GM21737 (cell line): ENCODE results near the gene BLACAT1.
"Not testable (repeated sequence)": the region's sequence is repeated elsewhere in the genome, so short reads cannot be mapped to it uniquely, and the experiment has no call there.

ENCODE experiments used
- ATAC-seq: cut with Tn5 transposase; IDR thresholded peaks from one replicate; pipeline ENCODE4 v1.9.1; 2021; ENCODE audit warnings: mild to moderate bottlenecking, moderate library complexity; ENCODE audit not compliant: unreplicated experiment

The BLACAT1 gene

DNA sequence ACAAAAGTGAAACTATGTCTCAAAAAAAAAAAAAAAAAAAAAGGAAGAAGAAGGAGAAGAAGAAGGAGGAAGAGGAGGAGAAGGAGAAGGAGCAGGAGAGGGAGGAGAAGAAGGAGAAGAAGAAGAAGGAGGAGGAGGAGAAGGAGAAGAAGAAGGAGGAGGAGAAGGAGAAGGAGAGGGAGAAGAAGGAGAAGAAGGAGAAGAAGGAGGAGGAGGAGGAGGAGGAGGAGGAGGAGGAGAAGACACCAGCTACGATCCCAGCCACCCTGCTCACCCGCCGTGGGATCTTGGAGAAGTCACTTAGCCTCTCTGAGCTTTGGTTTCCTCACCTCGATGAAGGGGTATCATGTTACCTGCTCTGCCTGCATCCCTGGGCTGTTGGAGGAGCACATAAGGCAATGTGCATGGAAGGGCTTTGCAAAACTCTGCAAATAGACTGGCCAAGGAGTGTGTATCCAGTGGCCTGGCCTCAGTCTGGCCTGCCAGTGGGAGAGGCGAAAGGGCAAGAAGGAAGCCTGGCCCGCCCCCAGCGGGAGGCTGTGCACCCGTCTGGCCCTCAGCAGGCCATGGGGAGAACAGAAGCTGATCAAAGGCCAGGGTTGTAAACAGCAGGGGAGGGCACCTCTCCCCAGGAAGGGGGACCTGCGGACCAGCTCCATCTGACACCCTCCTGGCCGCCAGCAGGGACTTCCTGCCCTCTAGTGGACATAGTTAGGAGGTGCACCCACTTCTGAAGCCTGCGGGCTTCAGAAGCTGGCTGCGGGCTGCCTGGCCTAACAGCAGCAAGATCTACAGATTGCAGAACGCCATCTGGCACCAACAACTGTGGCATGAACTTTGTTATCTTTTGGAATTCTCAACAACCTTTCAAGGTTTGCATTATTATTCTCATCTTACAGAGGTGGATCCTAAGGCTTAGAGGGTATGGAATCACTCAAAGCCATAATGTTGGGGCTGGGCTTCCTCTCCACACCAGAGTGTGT is 29.4 kb upstream of the BLACAT1 start:
- no peak for ATAC-seq

DNA sequence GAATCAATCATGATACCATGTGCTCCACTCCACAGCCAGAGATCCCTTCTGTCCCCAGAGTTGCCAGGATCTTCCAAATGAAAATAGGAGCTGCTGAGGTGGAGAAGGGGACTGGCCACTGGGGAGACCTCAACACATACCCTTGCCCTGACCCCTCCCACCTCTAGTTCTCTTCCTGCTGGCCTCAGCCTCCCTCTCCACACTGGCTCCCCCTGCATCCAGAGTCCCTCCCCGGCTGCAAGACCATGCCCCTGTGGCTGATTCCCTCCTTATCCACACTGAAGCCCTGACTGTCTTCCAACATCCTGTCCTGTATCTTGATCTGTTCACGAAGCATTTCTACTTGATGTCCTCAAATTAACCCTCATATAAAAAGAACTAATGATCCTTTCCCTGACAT is 27.5 kb upstream of the BLACAT1 start:
- ATAC-seq, result no peak

DNA sequence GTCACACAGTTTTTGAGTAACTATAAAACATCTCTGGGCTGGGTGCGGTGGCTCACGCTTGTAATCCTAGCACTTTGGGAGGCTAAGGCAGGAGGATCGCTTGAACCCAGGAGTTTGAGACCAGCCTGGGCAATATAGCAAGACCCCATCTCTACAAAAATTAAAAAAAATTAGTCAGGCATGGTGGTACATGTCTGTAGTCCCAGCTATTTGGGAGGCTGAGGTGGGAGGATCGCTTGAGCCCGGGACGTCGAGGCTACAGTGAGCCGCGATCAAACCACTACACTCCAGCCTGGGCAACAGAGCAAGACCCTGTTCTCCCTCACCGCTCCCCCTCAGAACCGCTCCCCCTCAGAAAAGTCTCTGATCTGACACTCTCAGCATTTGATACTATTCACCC is 26.7 kb upstream of the BLACAT1 start:
- ATAC-seq, result not testable (repeated sequence)

DNA sequence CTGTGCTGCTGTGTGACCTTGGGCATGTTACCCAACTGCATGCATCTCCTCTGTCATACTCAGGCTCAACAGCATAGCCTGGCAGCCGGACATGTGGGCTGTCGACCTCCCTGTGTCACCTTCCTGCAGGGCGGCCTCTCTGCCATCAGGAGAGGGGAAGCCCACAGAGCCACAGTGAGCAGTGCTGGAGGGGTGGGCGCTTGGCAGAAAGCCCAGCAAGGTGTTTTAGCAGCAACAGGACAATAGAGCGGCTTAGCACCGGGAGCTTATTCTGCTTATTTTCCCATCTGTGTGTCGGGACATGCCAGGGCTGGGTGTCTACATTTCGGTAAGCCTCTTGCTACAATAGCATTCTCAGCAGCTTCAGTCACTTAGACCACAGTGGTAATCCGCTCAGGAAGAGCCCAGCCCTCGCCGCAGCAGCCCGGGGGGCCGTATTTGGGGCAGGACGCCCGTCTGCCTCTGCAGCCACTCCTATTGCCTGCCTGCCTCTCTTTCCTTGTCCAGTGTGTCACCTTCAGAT is 25.8 kb upstream of the BLACAT1 start:
- no peak for ATAC-seq

DNA sequence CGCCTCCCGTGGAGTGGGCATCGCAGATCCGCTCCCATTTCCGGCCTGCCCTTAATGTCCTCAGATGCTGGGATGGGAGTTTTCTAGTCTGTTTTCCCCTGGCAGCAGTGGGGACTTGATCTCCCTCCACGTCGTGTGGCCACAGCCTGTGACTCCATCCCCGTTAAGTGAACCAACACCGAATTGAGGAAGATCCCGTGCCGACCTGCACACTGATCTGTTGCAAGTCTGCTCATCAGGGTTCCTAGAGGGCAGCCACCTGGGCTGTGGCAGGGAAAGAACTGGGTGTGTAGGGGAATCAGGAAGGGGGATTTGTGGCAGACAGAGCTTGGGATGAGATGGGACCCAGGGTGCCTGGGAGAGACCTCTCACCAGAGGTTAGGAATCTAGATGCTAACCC is 25.4 kb upstream of the BLACAT1 start:
- ATAC-seq, result no peak

DNA sequence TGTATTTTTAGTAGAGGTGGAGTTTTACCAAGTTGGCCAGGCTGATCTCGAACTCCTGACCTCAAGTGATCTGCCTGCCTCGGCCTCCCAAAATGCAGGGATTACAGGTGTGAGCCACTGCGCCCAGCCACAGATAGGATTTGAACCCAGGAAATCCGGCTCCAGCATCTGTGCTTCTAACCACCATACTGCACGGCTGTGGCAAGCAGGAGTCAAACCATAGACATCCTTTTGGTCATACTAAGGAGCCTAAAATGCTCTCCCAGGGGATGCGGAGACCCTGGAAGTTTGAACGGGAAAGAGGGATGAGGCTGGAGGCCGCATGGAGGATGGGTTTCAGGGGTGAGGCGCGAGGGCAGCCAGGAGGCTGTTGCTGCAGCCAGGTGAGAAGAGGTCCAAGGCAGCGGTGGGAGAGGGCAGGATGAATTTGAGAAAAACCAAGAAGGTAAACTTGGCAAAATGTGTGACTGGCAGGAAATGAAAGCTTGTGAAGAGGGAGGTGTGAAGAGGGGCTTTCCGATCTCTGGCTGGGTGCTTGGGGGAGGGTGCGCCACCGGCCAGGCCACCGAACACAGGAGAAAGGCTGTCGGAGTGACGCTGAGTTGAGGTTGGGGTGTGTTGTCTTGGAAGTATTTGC is 24.6 kb upstream of the BLACAT1 start:
- ATAC-seq, result no peak

DNA sequence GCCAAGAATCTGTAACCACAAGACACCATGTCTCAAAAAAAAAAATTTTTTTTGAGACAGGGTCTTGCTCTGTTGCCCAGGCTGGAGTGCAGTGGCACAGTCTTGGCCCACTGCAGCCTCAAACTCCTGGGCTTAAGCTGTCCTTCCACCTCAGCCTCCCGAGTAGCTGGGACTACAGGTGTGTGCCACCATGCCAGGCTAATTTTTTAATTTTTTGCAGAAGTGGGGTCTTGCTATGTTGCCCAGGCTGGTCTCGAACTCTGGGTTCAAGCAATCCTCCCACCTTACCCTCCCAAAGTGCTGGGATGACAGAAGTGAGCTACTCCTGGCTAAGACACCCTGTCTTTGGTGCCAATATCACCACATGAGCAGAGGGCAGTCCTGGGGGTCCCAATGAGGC is 23.1 kb upstream of the BLACAT1 start:
- ATAC-seq, result not testable (repeated sequence)

DNA sequence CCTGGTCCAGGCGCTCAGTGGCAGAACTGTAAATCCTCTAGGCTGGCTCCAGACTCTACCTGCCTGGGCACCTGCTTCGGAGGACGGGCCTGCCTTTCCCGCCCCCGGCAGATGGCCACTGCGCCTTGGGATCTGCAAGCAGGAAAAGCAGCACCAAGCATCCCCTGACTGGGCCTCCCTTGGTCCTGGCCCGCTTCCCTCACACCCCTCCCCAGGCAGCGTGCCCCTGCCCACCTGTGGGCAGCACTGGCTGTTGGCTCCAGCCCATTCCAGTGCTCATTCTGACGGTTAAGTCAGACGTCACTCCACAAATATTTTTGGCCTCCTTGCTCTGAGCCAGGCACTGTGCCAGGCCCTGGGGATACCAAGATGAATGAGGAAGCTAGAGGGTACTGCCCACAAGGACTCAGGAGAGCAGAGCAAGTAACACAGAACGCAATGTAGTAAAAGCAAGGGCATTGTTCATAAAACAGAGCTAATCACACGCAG is 22.0 kb upstream of the BLACAT1 start:
- no peak for ATAC-seq

DNA sequence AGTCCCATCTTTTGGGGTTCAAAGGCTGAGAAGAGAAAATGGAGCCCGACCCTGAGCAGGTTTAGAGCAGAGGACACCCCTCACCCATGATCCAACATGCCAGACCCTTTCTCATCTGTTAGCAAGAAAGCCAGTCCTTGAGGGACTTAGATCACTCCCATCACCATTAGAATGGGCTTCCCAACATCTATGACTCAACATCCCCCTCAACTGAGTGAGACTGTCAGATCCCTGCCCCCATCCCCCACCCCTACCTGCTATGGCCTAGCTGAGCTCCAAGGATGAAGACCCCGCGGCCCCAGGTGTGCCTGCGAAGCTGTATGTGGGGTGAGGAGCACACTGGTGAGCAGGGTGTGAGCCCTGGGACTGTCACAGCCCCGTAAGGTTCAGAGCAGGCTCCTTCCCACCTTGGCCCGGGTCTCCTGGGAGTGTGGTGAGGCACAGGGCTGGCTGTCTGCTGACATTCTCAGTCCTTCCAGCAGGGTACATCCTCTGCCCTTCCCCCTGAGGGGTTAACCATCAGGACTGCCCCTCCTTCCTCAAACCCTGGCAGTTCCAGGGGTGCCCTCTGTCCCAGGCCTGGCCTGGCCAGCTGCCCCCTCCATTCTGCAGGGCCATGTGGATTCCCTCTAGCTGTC is 21.4 kb upstream of the BLACAT1 start:
- ATAC-seq, result no peak

DNA sequence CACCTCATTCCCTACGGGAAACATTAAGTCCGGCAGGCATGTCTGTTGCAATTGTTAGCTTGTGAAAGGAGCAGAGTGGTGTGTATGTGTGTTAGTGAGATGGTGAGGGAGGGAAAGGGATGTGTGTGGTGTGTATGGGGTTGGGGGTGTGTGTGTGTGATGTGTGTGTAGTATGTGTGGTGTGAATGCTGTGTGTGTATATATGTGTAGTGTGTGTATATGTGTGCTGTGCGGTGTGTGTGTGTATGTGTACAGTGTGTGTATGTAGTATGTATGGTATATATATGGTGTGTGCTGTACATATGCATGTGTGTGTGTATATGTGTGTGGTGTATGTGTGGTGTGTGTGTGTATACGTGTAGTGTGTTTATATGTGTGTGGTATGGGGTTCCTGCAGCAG is 20.8 kb upstream of the BLACAT1 start:
- ATAC-seq, result no peak

DNA sequence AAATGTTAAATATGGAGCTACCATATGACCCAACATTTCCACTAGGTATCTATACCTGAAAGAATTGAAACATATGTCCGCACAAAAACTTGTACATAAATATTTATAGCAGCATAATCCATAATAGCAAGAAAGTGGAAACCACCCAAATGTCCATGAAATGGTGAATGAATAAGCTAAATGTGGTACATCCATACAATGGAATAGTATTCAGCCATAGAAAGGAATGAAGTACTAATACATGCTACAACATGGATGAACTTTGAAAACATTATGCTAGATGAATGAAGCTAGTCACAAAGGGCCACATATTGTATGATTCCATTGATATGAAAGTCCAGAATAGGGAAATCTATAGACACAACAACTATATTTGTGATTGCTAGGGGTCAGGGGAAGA is 20.0 kb upstream of the BLACAT1 start:
- ATAC-seq, result no peak

DNA sequence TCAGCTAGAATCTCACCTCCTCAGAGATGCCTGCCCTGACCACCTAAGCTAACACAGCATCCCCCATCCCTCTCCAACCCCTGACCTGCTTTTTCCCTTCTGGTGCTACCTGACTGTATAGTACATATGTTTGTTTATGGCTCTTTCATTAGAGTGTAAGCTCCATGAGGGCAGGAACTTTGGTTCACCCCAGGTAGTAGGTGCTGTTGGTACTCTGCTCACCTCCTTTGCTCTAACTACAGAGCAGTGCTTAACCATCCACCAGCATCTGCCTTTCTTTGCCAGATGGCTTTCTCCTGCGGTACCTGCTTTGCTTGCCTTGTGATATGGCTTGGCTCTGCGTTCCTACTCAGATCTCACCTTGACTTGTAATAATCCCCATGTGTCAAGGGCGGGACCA is 18.7 kb upstream of the BLACAT1 start:
- no peak for ATAC-seq

DNA sequence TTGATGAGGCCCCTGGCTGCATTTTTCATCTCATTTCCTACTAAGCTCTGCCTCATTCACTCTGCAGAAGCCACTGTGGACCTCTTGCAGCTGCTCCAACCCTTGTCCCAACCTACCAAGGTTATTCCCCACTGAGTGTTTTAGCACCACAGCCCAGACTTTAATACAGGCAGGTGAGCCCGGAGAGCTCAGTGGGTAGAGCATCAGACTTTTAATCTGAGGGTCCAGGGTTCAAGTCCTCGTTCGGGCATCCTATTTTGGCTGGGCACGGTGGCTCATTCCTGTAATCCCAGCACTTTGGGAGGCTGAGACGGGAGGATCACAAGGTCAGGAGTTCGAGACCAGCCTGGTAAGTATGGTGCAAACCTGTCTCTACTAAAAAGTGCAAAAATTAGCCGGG is 18.1 kb upstream of the BLACAT1 start:
- ATAC-seq, result no peak

DNA sequence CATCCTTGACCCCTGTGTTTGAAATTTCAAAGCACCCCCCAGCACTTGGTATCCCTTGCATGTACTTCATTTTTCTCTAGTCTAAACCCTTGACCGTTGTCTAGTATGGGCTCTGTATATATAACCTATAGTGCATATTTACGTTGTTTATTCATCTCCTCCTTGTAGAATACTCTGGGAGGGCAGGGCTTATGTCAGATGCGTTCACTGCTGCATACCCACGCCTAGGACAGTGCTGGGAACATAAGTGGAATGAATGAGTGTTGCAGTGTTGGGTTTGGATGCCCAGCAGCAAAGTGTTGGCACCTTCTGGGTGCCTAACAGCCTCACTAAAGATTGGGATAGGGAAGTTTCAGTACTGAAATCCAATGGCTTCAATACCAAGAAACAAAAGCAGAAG is 17.6 kb upstream of the BLACAT1 start:
- no peak for ATAC-seq

DNA sequence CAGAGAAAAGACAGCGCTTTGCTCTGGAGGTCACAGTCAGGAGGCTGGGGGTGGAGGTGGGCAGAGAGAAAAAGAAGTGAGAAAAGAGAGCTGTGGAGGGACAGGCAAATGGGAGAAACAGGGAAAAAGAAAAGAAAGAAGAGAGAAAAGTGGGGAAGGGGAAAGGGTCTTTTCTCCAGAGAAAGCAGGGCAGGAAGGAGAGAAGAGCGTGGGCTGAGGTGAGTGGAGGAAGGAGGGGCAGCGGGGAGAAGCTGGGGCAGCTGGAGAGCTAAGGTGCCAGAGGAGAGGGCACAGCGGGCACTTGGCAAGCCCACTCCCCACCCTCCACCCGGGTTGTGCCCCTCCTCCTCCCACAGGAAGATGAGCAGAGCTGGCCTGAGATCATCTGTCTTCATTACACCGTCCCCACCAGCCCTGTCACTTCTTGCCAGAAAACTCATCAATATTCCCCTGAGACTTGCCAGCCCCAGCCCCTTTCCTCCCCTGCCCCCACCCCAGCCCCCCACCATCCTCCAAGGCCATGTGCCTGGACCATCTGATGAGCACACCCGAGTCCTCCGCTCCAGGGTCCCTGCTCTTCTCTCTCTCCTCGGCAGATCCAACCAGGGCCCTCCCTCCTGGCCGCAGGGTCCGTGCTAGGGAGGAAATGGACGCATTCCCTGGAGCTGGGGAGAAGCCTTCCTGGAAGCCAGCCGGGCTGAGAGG is 17.0 kb upstream of the BLACAT1 start:
- ATAC-seq, result no peak

DNA sequence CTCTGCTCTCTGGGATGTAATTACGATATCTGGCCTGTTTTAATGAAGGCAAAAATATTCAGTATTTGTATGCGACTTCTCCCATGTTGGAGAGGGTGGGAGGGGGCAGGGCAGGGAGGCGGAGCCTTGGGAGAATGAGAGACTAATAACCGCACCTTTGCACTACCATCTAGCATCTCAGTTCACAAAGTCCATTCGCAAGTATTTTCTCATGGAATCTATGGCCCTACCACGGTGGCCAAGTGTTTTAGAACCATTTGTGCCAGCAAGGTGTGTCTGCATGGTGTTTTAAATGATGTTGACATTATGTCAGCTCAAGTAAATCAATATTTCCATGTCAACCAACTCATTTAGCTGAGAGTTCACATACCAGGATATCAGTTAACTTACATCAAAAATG is 14.3 kb upstream of the BLACAT1 start:
- ATAC-seq, result no peak

DNA sequence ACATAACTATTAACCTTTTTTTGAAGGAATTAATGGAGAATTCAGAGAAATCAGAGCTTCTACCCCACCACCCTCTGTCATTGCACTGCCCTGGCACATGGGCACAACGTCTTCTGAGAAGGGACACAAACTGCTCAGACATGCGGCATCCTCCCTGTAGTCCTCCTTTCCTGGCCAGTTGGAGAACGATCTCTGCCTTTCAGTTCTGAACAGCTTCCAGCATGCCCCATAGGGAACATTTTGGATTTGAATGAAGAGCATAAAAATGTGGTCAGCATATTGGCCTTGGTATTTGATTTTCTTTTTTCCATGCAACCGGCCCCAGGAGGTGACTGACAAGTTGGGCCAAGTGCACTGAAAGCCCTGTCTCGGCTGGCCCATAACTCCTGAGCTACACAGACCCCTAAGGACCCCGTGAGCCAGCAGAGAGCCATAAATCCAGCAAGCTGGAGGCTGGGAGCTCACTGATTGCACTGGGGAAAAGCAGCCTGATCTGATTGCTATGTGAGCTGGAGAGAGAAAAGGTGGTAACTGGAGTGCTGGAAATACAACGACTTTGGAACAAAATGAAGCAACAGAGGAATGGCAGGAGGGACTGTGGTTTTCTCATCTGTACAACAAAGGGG is 10.9 kb upstream of the BLACAT1 start:
- ATAC-seq, result no peak

DNA sequence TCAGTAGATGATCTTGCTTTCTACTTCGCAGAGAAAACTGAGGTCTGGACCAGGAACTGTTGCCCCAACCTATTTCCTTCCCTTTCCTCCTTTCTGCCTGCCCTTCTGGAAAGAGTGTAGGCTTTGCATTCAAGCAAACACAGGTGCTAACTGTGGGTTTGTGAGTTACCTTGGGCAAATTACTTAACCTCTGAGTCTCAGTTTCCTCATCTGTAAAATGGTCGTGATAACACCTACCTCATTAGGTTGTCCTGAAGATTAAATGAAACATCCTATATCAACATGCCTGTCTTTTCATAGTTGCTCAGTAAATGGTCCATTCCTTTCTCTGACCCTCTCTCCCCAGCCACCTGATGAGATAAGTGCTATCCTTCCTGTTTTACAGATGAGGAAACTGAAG is 9.5 kb upstream of the BLACAT1 start:
- ATAC-seq, result no peak

DNA sequence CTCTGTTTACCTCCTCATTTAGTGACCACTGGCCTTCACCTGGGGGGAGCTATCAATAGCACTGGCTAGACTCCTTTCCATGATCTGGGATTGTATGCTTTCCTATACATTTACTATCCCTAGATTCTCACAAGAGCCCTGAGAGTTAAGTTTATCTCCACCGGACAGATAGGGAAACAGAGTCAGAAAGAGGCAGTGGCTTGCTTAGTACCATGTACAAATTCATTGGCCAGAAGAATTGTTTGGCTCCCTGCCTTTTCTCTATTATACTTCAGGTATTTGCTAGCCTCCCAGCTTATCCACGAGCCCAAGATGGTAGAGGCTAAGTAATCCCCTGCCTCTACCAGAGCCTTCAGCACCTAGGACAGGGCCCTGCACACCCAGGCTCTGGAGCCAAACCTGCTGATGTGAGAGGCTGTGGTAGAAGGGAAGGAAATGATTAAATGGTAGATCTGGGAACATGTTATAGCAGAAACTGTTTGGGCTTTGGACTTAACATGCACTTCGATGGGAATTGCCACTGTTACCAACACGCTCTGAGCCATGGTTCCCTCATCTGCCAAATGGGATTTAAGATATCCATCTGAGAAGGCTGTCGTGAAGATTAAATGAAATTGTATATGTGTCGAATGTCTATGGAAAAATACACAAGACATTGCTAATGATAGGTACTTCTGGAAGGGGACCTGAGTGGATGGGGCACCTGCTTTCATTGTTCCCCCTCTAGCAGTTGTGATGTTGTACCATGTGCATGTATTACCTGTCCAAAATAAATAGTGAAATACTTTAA is 3.1 kb upstream of the BLACAT1 start:
- ATAC-seq, result no peak
